GM18508 (cell line): ENCODE measurements around the gene MT1A.
"Not testable (repeated sequence)": the region's sequence is repeated elsewhere in the genome, so short reads cannot be mapped to it uniquely, and the experiment has no call there.

ENCODE experiments used
- ATAC-seq: cut with Tn5 transposase; IDR thresholded peaks from one replicate; pipeline ENCODE4 v1.9.1; 2021; ENCODE audit warnings: moderate number of reproducible peaks; ENCODE audit not compliant: insufficient read depth, unreplicated experiment

MT1A gene

GRCh38 chr16:56649820-56650219 lies 11.4 kb downstream of the MT1A start:
- ATAC-seq = no peak

- no peak for ATAC-seq
Measured at GRCh38 chr16:56651586-56651985, 13.1 kb downstream of the MT1A start, which contains the start of gene MT1B. Gene MT1B, plus strand, starts transcription at chr16:56651886. Its CDS starts 68 bp downstream, at chr16:56651954.

- no peak for ATAC-seq
Measured at GRCh38 chr16:56652600-56652999, 14.1 kb downstream of the MT1A start.

- no peak for ATAC-seq
Measured at GRCh38 chr16:56653218-56653617, 14.8 kb downstream of the MT1A start.

- no peak for ATAC-seq
Measured at GRCh38 chr16:56657555-56658326, 19.3 kb downstream of the MT1A start, which contains the start of gene MT1F. Gene MT1F, plus strand, starts transcription at chr16:56657959. Its CDS starts 100 bp downstream, at chr16:56658059.

- ATAC-seq = no peak
Measured at GRCh38 chr16:56658327-56658875, 19.9 kb downstream of the MT1A start.

- no peak for ATAC-seq
Measured at GRCh38 chr16:56662357-56663354, 24.2 kb downstream of the MT1A start.

- no peak for ATAC-seq
Measured at GRCh38 chr16:56664506-56664905, 26.0 kb downstream of the MT1A start.

- not testable (repeated sequence) for ATAC-seq
Measured at GRCh38 chr16:56665286-56666261, 27.1 kb downstream of the MT1A start.

GRCh38 chr16:56667581-56668571 lies 29.4 kb downstream of the MT1A start, which contains the start of gene MT1G:
Gene MT1G, minus strand, starts transcription at chr16:56668065. Its CDS starts 72 bp downstream, at chr16:56667993.
- ATAC-seq = no peak

- ATAC-seq = no peak
Measured at GRCh38 chr16:56669005-56669839, 30.8 kb downstream of the MT1A start, which contains the start of gene MT1H. Gene MT1H, plus strand, starts transcription at chr16:56669814. Its CDS starts 71 bp downstream, at chr16:56669885.

GRCh38 chr16:56669840-56670619 lies 31.6 kb downstream of the MT1A start:
- ATAC-seq = no peak

- ATAC-seq = no peak
Measured at GRCh38 chr16:56670620-56670934, 32.1 kb downstream of the MT1A start.

GRCh38 chr16:56671691-56672090 lies 33.2 kb downstream of the MT1A start:
- not testable (repeated sequence) for ATAC-seq

GRCh38 chr16:56672171-56672570 lies 33.7 kb downstream of the MT1A start:
- ATAC-seq = not testable (repeated sequence)

GRCh38 chr16:56672761-56673536 lies 34.5 kb downstream of the MT1A start:
- no peak for ATAC-seq
